Measurements from ENCODE around the gene SPPL2C.

DNA sequence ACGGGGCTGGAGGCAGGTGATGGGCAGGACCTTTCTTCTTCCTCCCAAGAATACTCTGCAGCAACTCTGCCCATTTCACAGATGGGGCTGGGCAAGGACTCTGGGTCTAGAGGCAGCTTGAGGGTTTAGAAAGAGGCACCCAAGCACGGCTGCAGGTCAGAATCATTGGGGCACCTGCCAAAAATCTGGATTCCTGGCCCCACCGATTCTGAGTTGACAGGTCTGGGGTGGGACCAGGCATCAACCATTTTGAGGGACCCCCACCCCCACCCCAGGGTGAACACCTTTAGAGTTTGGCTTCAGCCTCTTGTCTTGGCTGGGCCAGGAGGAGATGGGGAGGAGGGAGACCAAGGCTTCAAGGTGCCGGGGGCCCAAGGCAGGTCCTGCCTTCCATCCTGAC, 5.3 kb downstream of the SPPL2C start:
- TF ChIP-seq RELA (IDR thresholded peaks at IDR 0.05; ENCODE audit: borderline replicate concordance, partially characterized antibody) = no peak
- no peak for TF ChIP-seq ELK1 (IDR thresholded peaks at IDR 0.05; ENCODE audit: low read depth, low read length)
- TF ChIP-seq, protein P1, sequence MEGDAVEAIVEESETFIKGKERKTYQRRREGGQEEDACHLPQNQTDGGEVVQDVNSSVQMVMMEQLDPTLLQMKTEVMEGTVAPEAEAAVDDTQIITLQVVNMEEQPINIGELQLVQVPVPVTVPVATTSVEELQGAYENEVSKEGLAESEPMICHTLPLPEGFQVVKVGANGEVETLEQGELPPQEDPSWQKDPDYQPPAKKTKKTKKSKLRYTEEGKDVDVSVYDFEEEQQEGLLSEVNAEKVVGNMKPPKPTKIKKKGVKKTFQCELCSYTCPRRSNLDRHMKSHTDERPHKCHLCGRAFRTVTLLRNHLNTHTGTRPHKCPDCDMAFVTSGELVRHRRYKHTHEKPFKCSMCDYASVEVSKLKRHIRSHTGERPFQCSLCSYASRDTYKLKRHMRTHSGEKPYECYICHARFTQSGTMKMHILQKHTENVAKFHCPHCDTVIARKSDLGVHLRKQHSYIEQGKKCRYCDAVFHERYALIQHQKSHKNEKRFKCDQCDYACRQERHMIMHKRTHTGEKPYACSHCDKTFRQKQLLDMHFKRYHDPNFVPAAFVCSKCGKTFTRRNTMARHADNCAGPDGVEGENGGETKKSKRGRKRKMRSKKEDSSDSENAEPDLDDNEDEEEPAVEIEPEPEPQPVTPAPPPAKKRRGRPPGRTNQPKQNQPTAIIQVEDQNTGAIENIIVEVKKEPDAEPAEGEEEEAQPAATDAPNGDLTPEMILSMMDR (IDR thresholded peaks at IDR 0.05 in 2 of 3, conservative IDR thresholded peaks at IDR 0.05 in 1 of 3; ENCODE audit: control insufficient read depth in 2 of 3, extremely low read depth in 1 of 3, insufficient read depth in 1 of 3, low read depth in 3 of 3, low read length in 3 of 3) = no peak
- no peak for TF ChIP-seq MYC (IDR thresholded peaks at IDR 0.05; ENCODE audit: insufficient read depth, insufficient read length, insufficient replicate concordance, low read length, severe bottlenecking)
- TF ChIP-seq MAX (IDR thresholded peaks at IDR 0.05; ENCODE audit: low read depth, low read length) = no peak
- TF ChIP-seq ZBTB11 (CRISPR knock-in tag; IDR thresholded peaks at IDR 0.05) = no peak
- TF ChIP-seq ZNF592 (IDR thresholded peaks at IDR 0.05) = no peak
- TF ChIP-seq NFYB (IDR thresholded peaks at IDR 0.05; ENCODE audit: insufficient read depth, low read depth, low read length) = no peak
- no peak for TF ChIP-seq EGR1 (IDR thresholded peaks at IDR 0.05; ENCODE audit: borderline replicate concordance in 1 of 2, low read depth in 2 of 2, low read length in 2 of 2)
- no peak for TF ChIP-seq CBX5 (IDR thresholded peaks at IDR 0.05; ENCODE audit: low read depth)
- no peak for TF ChIP-seq USF2 (IDR thresholded peaks at IDR 0.05; ENCODE audit: borderline replicate concordance, low read depth, low read length)
